ENCODE measurements around the gene TMEM222. TPM values are rescaled to one million over a fixed set of nuclear protein-coding genes. Genes with fewer than 3 reads are reported as not detected.

The TMEM222 gene
- total RNA-seq, 1 donor from 2014 or later: 46.7 TPM

GRCh38 chr1:27338751-27339150, 16.8 kb downstream of the TMEM222 start:
- Mint-ChIP-seq H3K4me3 (peak overlapping the region; percentile 11), H3K4me1 (peaks cover 24% of the 10 kb centered on the region), H3K27me3 (ENCODE audit: low read depth) (peaks cover 4% of the 10 kb centered on the region), H3K27ac (ENCODE audit: unreplicated experiment) (peak overlapping the region; percentile 85), H3K9me3 (no peaks in the 10 kb centered on the region), H3K36me3 (ENCODE audit: low read depth) (no peaks in the 10 kb centered on the region)
- DNase-seq (ENCODE audit: low read depth, low spot score): no peak
- TF ChIP-seq CTCF (conservative IDR thresholded peaks at IDR 0.05): no peak

- Mint-ChIP-seq H3K4me1 (peaks cover 24% of the 10 kb centered on the region), H3K27me3 (ENCODE audit: low read depth) (peaks cover 4% of the 10 kb centered on the region), H3K4me3 (peak overlapping the region; percentile 23), H3K27ac (ENCODE audit: unreplicated experiment) (peak overlapping the region; percentile 16), H3K36me3 (ENCODE audit: low read depth) (no peaks in the 10 kb centered on the region), H3K9me3 (no peaks in the 10 kb centered on the region)
- TF ChIP-seq CTCF (conservative IDR thresholded peaks at IDR 0.05): no peak
- no peak for DNase-seq (ENCODE audit: low read depth, low spot score)
Observed at GRCh38 chr1:27339213-27339612, 17.2 kb downstream of the TMEM222 start.

GRCh38 chr1:27341525-27342252, 19.7 kb downstream of the TMEM222 start, which contains the start of gene SYTL1:
SYTL1 (plus strand) TSS chr1:27342022; CDS start chr1:27345335, 3,313 bp downstream.
- no peaks in the 10 kb centered on the region for H3K9me3 Mint-ChIP-seq

GRCh38 chr1:27342391-27342777, 20.4 kb downstream of the TMEM222 start:
- H3K9me3 Mint-ChIP-seq: no peaks in the 10 kb centered on the region
- H3K27ac Mint-ChIP-seq (ENCODE audit: unreplicated experiment): no peak overlapping the region
- no peak overlapping the region for H3K4me3 Mint-ChIP-seq
- DNase-seq (ENCODE audit: low read depth, low spot score): no peak
- H3K4me1 Mint-ChIP-seq: peaks cover 24% of the 10 kb centered on the region
- H3K36me3 Mint-ChIP-seq (ENCODE audit: low read depth): no peaks in the 10 kb centered on the region
- no peak for TF ChIP-seq CTCF (conservative IDR thresholded peaks at IDR 0.05)
- peaks cover 12% of the 10 kb centered on the region for H3K27me3 Mint-ChIP-seq (ENCODE audit: low read depth)

More at GRCh38 chr1:27341525-27342252, 19.7 kb downstream of the TMEM222 start, which contains the start of gene SYTL1:
- no peaks in the 10 kb centered on the region for H3K36me3 Mint-ChIP-seq (ENCODE audit: low read depth)
- DNase-seq (ENCODE audit: low read depth, low spot score): no peak
- H3K4me1 Mint-ChIP-seq: peaks cover 24% of the 10 kb centered on the region
- H3K4me3 Mint-ChIP-seq: no peak within 1 kb of the TSS
- H3K27ac Mint-ChIP-seq (ENCODE audit: unreplicated experiment): peak within 1 kb of the TSS; percentile 35
- no peak for TF ChIP-seq CTCF (conservative IDR thresholded peaks at IDR 0.05)
- peaks cover 9% of the 10 kb centered on the region for H3K27me3 Mint-ChIP-seq (ENCODE audit: low read depth)

- no peaks in the 10 kb centered on the region for H3K36me3 Mint-ChIP-seq (ENCODE audit: low read depth)
- TF ChIP-seq CTCF (conservative IDR thresholded peaks at IDR 0.05): no peak
Observed at GRCh38 chr1:27342778-27343638, 21.0 kb downstream of the TMEM222 start.

More at GRCh38 chr1:27342778-27343638, 21.0 kb downstream of the TMEM222 start:
- DNase-seq (ENCODE audit: low read depth, low spot score): no peak
- peaks cover 24% of the 10 kb centered on the region for H3K4me1 Mint-ChIP-seq
- H3K27ac Mint-ChIP-seq (ENCODE audit: unreplicated experiment): no peak overlapping the region
- H3K9me3 Mint-ChIP-seq: no peaks in the 10 kb centered on the region
- peaks cover 16% of the 10 kb centered on the region for H3K27me3 Mint-ChIP-seq (ENCODE audit: low read depth)
- peak overlapping the region; percentile 4 for H3K4me3 Mint-ChIP-seq
